GDM1 (cell line): ENCODE results near the gene PLXND1.
"Not testable (repeated sequence)": the region's sequence is repeated elsewhere in the genome, so short reads cannot be mapped to it uniquely, and the experiment has no call there.

Experiments
- DNase-seq: peaks from one replicate; lab custom pipeline; 2025; lab: John Stamatoyannopoulos, UW

The PLXND1 gene

GRCh38 chr3:129548104-129548965, 58.1 kb downstream of the PLXND1 start:
- DNase-seq = no peak

- no peak for DNase-seq
These were observed 59.2 kb downstream of the PLXND1 start for GRCh38 chr3:129547241-129547640.

- DNase-seq = not testable (repeated sequence)
These were observed 60.5 kb downstream of the PLXND1 start for GRCh38 chr3:129545951-129546350.

GRCh38 chr3:129543999-129544398, 62.5 kb downstream of the PLXND1 start:
- no peak for DNase-seq

GRCh38 chr3:129543156-129543790, 63.2 kb downstream of the PLXND1 start, which contains the start of gene H1-8:
H1-8 (plus strand) TSS chr3:129543175; CDS start chr3:129543219, 44 bp downstream.
- DNase-seq = no peak

GRCh38 chr3:129542747-129543146, 63.7 kb downstream of the PLXND1 start:
- DNase-seq = no peak

DNA sequence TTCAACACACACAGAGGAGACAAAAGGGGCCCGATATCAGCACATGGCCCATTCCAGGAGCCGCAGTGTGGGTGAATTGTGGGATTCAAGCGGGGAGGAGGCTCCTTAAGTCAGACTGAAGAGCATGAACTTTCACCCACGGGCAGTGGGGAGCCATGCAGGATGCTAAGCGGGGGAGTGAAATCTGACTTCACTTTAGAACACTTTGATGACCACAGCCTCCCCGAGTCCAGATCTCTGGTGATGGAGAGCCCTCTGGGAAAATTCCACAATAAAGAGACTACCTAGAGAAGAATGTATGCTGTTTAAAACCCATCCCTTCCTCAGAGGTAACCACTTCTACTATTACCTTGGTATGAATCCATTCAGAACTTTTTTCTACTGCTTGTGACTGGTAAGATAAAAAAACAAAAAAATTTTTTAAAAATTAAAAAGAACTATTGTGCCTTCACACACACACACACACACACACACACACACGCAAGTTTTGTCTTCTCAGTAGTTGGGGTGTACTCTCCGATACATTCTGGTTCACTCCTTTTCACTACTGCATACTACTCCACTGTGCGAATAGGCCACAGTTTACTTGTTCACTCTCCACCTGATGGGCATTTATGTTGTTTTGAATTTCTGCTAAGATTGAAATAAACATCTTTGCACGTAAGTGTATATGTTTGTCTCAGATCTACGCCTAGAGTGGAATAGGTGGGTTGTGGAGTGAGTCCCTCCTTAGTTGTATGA, 65.5 kb downstream of the PLXND1 start:
- no peak for DNase-seq

- DNase-seq = no peak
These were observed 67.3 kb downstream of the PLXND1 start for GRCh38 chr3:129539206-129539605.

- no peak for DNase-seq
These were observed 69.7 kb downstream of the PLXND1 start for GRCh38 chr3:129536804-129537203.

- no peak for DNase-seq
These were observed 70.2 kb downstream of the PLXND1 start for GRCh38 chr3:129536374-129536667.

DNA sequence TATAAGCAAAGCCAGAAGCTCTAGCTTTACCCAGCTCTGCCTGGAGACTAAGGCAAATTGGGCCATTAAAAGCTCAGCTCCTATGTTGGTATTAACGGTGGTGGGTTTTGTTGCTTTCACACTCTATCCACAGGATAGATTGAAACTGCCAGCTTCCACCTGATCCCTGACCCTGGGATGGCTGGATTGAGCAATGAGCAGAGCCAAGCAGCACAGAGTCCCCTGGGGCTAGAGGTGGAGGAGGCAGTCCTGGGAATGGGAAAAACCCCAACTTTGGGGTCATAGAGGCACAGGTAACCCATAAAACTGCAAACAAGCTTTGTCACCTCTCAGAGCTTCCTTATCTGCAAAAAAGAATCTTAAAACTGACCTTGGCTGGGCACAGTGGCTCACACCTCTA, 71.4 kb downstream of the PLXND1 start:
- no peak for DNase-seq

DNA sequence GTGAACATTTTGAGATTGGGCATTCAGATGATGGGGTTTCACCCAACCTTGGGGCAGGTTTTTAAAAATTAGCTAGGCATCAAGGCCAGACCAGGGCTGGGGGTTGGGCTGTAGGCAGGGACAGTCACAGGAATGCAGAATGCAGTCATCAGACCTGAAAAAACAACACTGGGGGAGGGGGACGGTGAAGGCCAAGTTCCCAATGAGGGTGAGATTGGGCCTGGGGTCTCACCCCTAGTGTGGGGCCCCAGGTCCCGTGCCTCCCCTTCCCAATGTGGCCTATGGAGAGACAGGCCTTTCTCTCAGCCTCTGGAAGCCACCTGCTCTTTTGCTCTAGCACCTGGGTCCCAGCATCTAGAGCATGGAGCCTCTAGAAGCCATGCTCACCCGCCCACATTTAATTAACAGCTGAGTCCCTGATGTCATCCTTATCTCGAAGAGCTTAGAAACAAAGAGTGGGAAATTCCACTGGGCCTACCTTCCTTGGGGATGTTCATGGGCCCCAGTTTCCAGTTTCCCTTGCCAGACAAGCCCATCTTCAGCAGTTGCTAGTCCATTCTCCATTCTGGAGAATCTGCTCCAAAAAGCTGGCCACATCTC, 71.9 kb downstream of the PLXND1 start:
- DNase-seq = no peak

GRCh38 chr3:129533406-129533805, 73.1 kb downstream of the PLXND1 start:
- DNase-seq = no peak

GRCh38 chr3:129532261-129532660, 74.2 kb downstream of the PLXND1 start:
- no peak for DNase-seq

- DNase-seq = no peak
These were observed 74.8 kb downstream of the PLXND1 start for GRCh38 chr3:129531699-129532098.

DNA sequence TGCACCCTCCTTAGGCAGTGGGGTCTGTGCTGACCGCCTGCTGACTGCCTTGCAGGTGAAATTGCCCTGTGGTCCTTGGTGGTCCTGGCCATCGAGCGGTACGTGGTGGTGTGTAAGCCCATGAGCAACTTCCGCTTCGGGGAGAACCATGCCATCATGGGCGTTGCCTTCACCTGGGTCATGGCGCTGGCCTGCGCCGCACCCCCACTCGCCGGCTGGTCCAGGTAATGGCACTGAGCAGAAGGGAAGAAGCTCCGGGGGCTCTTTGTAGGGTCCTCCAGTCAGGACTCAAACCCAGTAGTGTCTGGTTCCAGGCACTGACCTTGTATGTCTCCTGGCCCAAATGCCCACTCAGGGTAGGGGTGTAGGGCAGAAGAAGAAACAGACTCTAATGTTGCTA, 75.7 kb downstream of the PLXND1 start:
- DNase-seq = no peak

DNA sequence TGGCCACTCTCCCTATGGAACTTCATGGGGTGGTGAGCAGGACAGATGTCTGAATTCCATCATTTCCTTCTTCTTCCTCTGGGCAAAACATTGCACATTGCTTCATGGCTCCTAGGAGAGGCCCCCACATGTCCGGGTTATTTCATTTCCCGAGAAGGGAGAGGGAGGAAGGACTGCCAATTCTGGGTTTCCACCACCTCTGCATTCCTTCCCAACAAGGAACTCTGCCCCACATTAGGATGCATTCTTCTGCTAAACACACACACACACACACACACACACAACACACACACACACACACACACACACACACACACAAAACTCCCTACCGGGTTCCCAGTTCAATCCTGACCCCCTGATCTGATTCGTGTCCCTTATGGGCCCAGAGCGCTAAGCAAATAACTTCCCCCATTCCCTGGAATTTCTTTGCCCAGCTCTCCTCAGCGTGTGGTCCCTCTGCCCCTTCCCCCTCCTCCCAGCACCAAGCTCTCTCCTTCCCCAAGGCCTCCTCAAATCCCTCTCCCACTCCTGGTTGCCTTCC, 76.2 kb downstream of the PLXND1 start:
- no peak for DNase-seq

DNA sequence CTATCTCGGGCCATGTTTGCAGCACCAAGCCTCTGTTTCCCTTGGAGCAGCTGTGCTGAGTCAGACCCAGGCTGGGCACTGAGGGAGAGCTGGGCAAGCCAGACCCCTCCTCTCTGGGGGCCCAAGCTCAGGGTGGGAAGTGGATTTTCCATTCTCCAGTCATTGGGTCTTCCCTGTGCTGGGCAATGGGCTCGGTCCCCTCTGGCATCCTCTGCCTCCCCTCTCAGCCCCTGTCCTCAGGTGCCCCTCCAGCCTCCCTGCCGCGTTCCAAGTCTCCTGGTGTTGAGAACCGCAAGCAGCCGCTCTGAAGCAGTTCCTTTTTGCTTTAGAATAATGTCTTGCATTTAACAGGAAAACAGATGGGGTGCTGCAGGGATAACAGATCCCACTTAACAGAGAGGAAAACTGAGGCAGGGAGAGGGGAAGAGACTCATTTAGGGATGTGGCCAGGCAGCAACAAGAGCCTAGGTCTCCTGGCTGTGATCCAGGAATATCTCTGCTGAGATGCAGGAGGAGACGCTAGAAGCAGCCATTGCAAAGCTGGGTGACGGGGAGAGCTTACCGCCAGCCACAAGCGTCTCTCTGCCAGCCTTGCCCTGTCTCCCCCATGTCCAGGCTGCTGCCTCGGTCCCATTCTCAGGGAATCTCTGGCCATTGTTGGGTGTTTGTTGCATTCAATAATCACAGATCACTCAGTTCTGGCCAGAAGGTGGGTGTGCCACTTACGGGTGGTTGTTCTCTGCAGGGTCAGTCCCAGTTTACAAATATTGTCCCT, 76.9 kb downstream of the PLXND1 start:
- no peak for DNase-seq

DNA sequence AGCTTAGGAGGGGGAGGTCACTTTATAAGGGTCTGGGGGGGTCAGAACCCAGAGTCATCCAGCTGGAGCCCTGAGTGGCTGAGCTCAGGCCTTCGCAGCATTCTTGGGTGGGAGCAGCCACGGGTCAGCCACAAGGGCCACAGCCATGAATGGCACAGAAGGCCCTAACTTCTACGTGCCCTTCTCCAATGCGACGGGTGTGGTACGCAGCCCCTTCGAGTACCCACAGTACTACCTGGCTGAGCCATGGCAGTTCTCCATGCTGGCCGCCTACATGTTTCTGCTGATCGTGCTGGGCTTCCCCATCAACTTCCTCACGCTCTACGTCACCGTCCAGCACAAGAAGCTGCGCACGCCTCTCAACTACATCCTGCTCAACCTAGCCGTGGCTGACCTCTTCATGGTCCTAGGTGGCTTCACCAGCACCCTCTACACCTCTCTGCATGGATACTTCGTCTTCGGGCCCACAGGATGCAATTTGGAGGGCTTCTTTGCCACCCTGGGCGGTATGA, 77.8 kb downstream of the PLXND1 start, which contains the start of gene RHO:
Gene RHO, plus strand, starts transcription at position 51 of the 512 bp plus-strand sequence. Its CDS starts 95 bp downstream, at position 146.
- DNase-seq = no peak

DNA sequence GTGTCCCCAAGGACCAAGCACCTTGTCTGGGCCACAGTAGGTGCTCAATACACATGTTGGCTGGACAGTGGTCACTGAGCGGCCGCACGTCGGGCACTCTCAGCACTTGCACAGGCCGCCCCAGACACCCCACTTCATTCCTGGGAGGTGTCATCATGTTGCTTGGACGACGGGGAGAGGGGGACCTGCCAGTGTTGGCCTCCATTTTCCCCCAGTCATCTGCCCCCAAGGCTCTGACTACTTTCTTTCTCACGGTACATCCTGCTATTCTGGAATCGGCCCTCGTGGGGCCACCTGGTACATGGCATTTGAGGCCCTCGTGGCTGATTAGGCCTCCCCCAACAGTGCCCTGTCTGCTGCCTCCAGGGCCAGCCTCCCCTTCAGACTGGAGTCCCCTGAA, 79.2 kb downstream of the PLXND1 start:
- DNase-seq = no peak
